ENCODE data around the gene ZNF493.

DNA sequence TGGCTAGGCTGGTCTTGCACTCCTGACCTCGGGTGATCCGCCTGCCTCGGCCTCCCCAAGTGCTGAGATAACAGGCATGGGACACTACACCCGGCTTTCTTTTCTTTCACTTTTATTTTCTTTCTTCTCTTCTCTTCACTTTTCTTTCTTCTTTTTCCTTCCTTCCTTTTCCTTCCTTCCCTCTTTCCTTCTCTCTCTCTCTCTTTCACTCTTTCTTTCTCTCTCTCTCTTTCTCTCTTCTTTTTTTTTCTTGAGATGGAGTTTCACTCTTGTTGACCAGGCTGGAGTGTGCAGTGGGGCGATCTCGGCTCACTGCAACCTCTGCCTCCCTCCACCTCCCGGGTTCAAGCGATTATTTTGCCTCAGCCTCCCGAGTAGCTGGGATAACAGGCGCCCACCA lies 812 bp upstream of the ZNF493 start:
- no peak for TF ChIP-seq ZNF274 (IDR thresholded peaks at IDR 0.05; ENCODE audit: low read depth, low read length)
- no peak for TF ChIP-seq SUZ12 (IDR thresholded peaks at IDR 0.05; ENCODE audit: extremely low read depth, insufficient read depth, insufficient read length)
- no peak for TF ChIP-seq YY1 (IDR thresholded peaks at IDR 0.05; ENCODE audit: insufficient read depth, insufficient read length)

Data from NT2/D1 (cell line).